ENCODE measurements around the gene ROBO4. TPM values are rescaled to one million over a fixed set of nuclear protein-coding genes. Genes with fewer than 3 reads are reported as not detected.
A peak's percentile ranks its signal among the peaks of the same experiment; 100 is the strongest.

Gene ROBO4
- total and polyA plus RNA-seq, 8 donors = 1.8 to 49.6 (median 6.1) TPM

- Histone ChIP-seq H3K9me3 (no peaks in the 10 kb centered on the region), H3K36me3 (no peaks in the 10 kb centered on the region), H3K27ac (no peak within 1 kb of the TSS), H3K27me3 (peaks cover 25 to 100% (median 91%) of the 10 kb centered on the region in 3 donors), H3K4me3 (peak within 1 kb of the TSS; percentile 11 to 36 (median 22)), H3K4me1 (peaks cover 23 to 70% (median 56%) of the 10 kb centered on the region in 4 donors)
- WGBS, 5 donors = 1 to 4% (median 2%) methylated on average over 14 to 53 of the region's 53 CpGs
- DNase-seq = no peak
- TF ChIP-seq POLR2A (IDR thresholded peaks at IDR 0.05) = no peak
- TF ChIP-seq POLR2AphosphoS5 (IDR thresholded peaks at IDR 0.05) = no peak
- TF ChIP-seq EP300 (IDR thresholded peaks at IDR 0.05) = no peak
- TF ChIP-seq, protein P1, sequence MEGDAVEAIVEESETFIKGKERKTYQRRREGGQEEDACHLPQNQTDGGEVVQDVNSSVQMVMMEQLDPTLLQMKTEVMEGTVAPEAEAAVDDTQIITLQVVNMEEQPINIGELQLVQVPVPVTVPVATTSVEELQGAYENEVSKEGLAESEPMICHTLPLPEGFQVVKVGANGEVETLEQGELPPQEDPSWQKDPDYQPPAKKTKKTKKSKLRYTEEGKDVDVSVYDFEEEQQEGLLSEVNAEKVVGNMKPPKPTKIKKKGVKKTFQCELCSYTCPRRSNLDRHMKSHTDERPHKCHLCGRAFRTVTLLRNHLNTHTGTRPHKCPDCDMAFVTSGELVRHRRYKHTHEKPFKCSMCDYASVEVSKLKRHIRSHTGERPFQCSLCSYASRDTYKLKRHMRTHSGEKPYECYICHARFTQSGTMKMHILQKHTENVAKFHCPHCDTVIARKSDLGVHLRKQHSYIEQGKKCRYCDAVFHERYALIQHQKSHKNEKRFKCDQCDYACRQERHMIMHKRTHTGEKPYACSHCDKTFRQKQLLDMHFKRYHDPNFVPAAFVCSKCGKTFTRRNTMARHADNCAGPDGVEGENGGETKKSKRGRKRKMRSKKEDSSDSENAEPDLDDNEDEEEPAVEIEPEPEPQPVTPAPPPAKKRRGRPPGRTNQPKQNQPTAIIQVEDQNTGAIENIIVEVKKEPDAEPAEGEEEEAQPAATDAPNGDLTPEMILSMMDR (IDR thresholded peaks at IDR 0.05) = no peak
- intact Hi-C loops (cut with DNase I; ENCODE audit: low total_unique reads) = no loop called here
Measured at GRCh38 chr11:124865181-124865901, 32.3 kb downstream of the ROBO4 start, which contains the start of gene ROBO3. Gene ROBO3 (plus strand): TSS chr11:124865432. CDS start chr11:124865578, 146 bp downstream.

GRCh38 chr11:124864892-124865180 is 32.8 kb downstream of the ROBO4 start:
- DNase-seq = no peak
- intact Hi-C loops (cut with DNase I; ENCODE audit: low total_unique reads) = no loop called here
- no peak overlapping the region for H3K27ac ChIP-seq
- H3K4me3 ChIP-seq = peak overlapping the region in 1 of 4 donors; percentile 9
- 6 to 15% (median 10%) methylated on average over 9 of the region's 9 CpGs for WGBS, 5 donors
- peaks cover 25 to 100% (median 88%) of the 10 kb centered on the region in 3 donors for H3K27me3 ChIP-seq
- peaks cover 23 to 70% (median 56%) of the 10 kb centered on the region in 4 donors for H3K4me1 ChIP-seq
- TF ChIP-seq POLR2A (IDR thresholded peaks at IDR 0.05) = no peak
- TF ChIP-seq EP300 (IDR thresholded peaks at IDR 0.05) = no peak
- TF ChIP-seq POLR2AphosphoS5 (IDR thresholded peaks at IDR 0.05) = no peak
- TF ChIP-seq, protein P1 (IDR thresholded peaks at IDR 0.05) = no peak
- no peaks in the 10 kb centered on the region for H3K9me3 ChIP-seq
- H3K36me3 ChIP-seq = no peaks in the 10 kb centered on the region

DNA sequence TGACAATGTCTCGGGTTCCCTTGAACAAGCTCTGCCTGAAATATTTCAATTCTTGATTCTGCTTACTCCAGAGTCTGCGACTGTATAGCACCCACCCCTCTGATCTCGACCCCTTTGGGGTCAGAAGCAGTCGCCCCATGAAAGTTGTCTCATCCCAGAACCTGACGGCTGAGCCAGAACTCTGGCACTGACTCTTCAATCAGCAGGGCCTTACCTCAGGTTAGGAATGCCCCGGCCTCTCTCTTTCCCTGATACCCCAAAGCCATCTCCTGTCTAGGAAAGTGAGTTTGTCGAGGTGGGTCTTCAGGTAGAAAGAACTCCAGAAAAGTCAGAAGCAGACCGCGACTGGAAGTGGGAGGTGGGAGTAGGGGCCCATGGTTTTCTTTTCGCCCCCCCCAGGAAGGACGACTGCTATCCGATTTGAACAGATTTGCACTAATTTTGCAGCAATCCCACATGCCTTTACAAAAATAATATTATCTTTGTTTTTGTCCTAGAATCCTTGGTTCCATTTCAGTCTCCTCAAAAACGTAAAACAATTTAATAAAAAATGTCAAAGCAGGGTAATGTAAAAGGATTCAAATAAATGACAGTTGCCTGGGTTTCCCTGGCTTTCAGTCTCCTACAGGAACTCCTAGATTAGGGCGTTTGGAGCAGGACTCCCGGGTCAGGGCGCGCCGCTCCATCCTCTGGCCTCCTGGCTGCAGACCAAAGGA is 33.3 kb downstream of the ROBO4 start:
- no peak overlapping the region for H3K4me3 ChIP-seq
- intact Hi-C loops (cut with DNase I; ENCODE audit: low total_unique reads) = no loop called here
- WGBS, 5 donors = 12 to 15% (median 12%) methylated on average over 18 of the region's 18 CpGs
- H3K9me3 ChIP-seq = no peaks in the 10 kb centered on the region
- TF ChIP-seq EP300 (IDR thresholded peaks at IDR 0.05) = no peak
- TF ChIP-seq POLR2AphosphoS5 (IDR thresholded peaks at IDR 0.05) = no peak
- TF ChIP-seq, protein P1 (IDR thresholded peaks at IDR 0.05) = no peak
- no peak for TF ChIP-seq POLR2A (IDR thresholded peaks at IDR 0.05)
- DNase-seq = no peak
- no peak overlapping the region for H3K27ac ChIP-seq
- H3K27me3 ChIP-seq = peaks cover 25 to 100% (median 85%) of the 10 kb centered on the region in 3 donors
- peaks cover 23 to 67% (median 55%) of the 10 kb centered on the region in 4 donors for H3K4me1 ChIP-seq
- H3K36me3 ChIP-seq = no peaks in the 10 kb centered on the region

- H3K9me3 ChIP-seq = no peaks in the 10 kb centered on the region
- intact Hi-C loops (cut with DNase I; ENCODE audit: low total_unique reads) = no loop called here
- DNase-seq = no peak
- no peaks in the 10 kb centered on the region for H3K36me3 ChIP-seq
- H3K4me1 ChIP-seq = peaks cover 23 to 62% (median 50%) of the 10 kb centered on the region in 4 donors
- peaks cover 23 to 100% (median 80%) of the 10 kb centered on the region in 3 donors for H3K27me3 ChIP-seq
- whole genome bisulfite sequencing, 5 donors = 2 to 8% (median 3%) methylated on average over 3 to 9 of the region's 9 CpGs
- no peak overlapping the region for H3K27ac ChIP-seq
- TF ChIP-seq POLR2A (IDR thresholded peaks at IDR 0.05) = no peak
- no peak for TF ChIP-seq POLR2AphosphoS5 (IDR thresholded peaks at IDR 0.05)
- TF ChIP-seq, protein P1 (IDR thresholded peaks at IDR 0.05) = no peak
- no peak for TF ChIP-seq EP300 (IDR thresholded peaks at IDR 0.05)
- H3K4me3 ChIP-seq = no peak overlapping the region
Measured at GRCh38 chr11:124863826-124864165, 33.9 kb downstream of the ROBO4 start.

All from stomach (tissue), 9 donors.